Muscle of leg (tissue), 11 donors: ENCODE measurements around the gene SAP30. TPM values are rescaled to one million over a fixed set of nuclear protein-coding genes. Genes with fewer than 3 reads are reported as not detected.

Experiments used
- DNase-seq: peaks from one replicate; pipeline ENCODE4 v3.0.0; 2013
- H3K27ac ChIP-seq: one replicate; pipeline ENCODE4 v1.5.1; 2013; ENCODE audit warnings: mild to moderate bottlenecking, low read length, control low read depth
- H3K27me3 ChIP-seq: one replicate; pipeline ENCODE4 v1.6.1; 2013; ENCODE audit warnings: low read length; ENCODE audit not compliant: control insufficient read depth, insufficient read depth
- H3K36me3 ChIP-seq: one replicate; pipeline ENCODE4 v1.6.1; 2013; ENCODE audit warnings: low read length; ENCODE audit not compliant: control insufficient read depth, insufficient read depth
- H3K4me1 ChIP-seq: one replicate; pipeline ENCODE4 v1.6.1; 2013; ENCODE audit warnings: low read length; ENCODE audit not compliant: control insufficient read depth, insufficient read depth
- H3K4me3 ChIP-seq: one replicate; pipeline ENCODE4 v1.5.1; 2013; ENCODE audit warnings: low read length, control low read depth
- H3K9me3 ChIP-seq: replicated peaks from 2 replicates; pipeline ENCODE4 v1.6.1; 2013; ENCODE audit warnings: low read depth, low read length; ENCODE audit not compliant: control insufficient read depth
- WGBS: methylation state at CpG from one replicate; pipeline ENCODE4 v1.1.5; 2013; ENCODE audit warnings: missing lambda C conversion rate; ENCODE audit not compliant: insufficient coverage; 5-methylcytosine and 5-hydroxymethylcytosine counted together
- polyA plus RNA-seq, 8 donors: library from polyadenylated mRNA; unstranded; fragments of 120-200 nt; gene quantifications; one replicate each; pipeline versions ENCODE4 v1.2.1 to v1.2.3, GENCODE V29; 2013; ENCODE audit warnings: inconsistent platforms in 1 of 8, low replicate concordance in 1 of 8; ENCODE audit not compliant: insufficient read length in 8 of 8, insufficient read depth in 1 of 8
- total RNA-seq: library from RNA; stranded (reverse); fragments of 120-200 nt; gene quantifications from one replicate; pipeline ENCODE4 v1.2.4, GENCODE V29; 2013

SAP30 gene
- total and polyA plus RNA-seq, 9 donors: 8.7 to 13.0 (median 12.1) TPM

DNA sequence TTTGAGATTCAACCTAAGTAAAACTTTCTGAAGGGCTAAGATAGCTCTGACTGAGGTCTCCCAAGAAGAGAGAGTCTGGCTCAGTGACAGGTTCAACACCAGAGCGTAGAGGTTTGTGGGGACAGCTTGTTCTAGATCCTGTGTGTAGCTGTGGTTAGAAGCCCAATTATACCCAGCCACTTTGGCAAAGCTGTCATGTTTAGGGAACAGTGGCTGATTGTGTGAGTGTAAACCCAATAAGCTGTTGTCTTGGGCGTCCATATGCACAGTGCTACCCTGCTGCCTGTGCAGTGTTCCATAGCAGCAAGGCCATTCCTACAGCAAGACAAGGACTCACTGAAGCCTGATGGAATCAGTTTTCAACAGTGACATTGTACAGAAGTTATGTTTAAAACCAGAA, 39.3 kb downstream of the SAP30 start:
- Histone ChIP-seq H3K4me1 (no peaks in the 10 kb centered on the region), H3K36me3 (no peaks in the 10 kb centered on the region), H3K27me3 (no peaks in the 10 kb centered on the region), H3K9me3 (no peaks in the 10 kb centered on the region), H3K27ac (no peak overlapping the region), H3K4me3 (no peak overlapping the region)
- no peak for DNase-seq
- 50% methylated on average over 2 of the region's 2 CpGs for WGBS

DNA sequence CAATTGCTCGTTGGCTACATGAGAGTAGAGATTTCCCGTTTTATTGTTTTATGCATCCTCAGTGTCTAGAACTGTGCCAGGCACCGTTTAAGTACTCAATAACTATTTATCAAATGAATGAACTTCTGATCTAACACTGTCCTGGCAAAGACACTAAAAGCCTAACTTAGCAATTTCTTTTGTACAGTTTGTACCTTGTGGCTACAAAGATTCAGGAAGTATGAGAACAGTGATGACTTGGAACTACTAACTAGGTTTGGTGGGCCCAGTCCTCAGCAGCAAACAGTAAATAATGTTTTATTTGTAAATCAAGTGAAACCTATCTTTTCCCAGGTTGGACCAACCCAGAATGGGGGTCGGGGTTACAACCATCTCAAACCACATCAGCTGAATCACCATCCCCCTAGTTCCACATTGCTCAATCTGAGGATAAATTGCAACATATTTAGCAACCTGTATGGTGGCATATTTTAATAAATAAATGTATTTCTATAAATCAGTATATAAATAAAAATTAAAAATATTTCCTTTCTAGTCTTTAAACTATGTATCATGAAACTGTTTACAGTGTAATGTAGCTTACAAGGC, 40.4 kb downstream of the SAP30 start:
- Histone ChIP-seq H3K27ac (no peak overlapping the region), H3K4me1 (no peaks in the 10 kb centered on the region)
- no CpG with 5 or more reads among the region's 4 CpGs for WGBS

DNA sequence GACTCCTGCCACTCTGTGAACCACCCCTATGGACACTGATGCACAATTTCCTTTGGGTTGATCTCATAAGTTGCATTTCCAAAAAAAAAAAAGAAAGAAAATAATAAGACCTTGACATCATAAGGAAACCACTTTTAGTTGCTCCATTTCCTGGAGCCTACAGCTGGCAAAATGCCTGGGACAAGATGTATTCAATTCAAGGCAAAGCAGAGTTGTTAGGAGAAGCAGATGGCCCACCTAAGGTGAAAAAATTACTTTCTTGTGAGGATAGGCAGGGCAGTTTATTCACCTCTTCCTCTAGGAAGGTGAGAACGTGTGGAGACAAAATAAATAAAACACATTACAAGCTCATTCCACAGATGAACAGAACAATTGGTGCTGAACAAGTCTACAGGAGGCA, 42.3 kb downstream of the SAP30 start:
- no peaks in the 10 kb centered on the region for H3K27me3 ChIP-seq
- no peak for DNase-seq
- H3K27ac ChIP-seq: no peak overlapping the region
- no CpG with 5 or more reads among the region's 1 CpG for WGBS
- H3K4me1 ChIP-seq: no peaks in the 10 kb centered on the region
- H3K4me3 ChIP-seq: no peak overlapping the region
- no peaks in the 10 kb centered on the region for H3K36me3 ChIP-seq
- H3K9me3 ChIP-seq: no peaks in the 10 kb centered on the region

More for the DNA sequence above, 40.4 kb downstream of the SAP30 start:
- Histone ChIP-seq H3K4me3 (no peak overlapping the region), H3K27me3 (no peaks in the 10 kb centered on the region), H3K36me3 (no peaks in the 10 kb centered on the region), H3K9me3 (no peaks in the 10 kb centered on the region)
- no peak for DNase-seq

DNA sequence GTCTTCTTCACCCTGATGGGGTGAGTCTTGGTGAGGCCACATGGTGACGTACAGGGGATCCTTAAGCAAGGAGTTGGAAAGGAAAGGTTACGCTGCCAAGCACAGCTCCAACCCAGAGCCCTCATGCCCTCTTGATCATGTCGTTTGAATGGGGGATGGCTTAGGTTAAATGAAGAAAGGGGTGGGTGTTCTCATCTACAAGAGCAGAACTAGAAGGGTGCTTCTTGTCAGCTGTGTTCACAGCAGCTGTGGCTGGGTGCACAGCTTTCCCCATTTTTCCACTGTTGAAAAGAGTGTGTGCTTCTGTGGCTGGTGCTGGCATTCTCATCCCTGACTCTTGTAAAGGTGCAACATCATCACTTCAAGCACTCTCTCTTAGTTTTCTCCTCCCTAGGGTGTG, 43.7 kb downstream of the SAP30 start:
- Histone ChIP-seq H3K36me3 (no peaks in the 10 kb centered on the region), H3K4me1 (no peaks in the 10 kb centered on the region), H3K27me3 (no peaks in the 10 kb centered on the region), H3K27ac (no peak overlapping the region), H3K9me3 (no peaks in the 10 kb centered on the region), H3K4me3 (no peak overlapping the region)
- DNase-seq: no peak
- WGBS: 80% methylated on average over 2 of the region's 3 CpGs

DNA sequence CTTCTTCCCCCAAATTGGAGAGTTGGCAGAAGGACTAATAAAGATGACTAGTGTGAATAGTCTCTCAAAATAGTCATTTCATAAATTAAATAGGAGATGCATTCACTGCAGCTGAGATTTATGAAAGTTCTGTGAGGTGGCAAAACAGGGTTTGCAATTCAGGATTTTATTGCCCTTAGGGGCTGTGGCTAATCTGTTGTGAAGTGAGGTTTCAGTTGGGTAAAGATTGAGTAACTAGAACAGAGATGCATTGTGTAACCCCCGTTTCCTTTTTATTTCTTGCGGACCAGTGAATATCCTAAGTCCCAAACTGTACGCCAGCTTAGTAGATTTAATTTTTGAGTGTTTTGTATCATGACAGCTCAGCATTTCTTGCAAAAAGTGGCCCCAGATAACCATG, 44.3 kb downstream of the SAP30 start:
- Histone ChIP-seq H3K36me3 (no peaks in the 10 kb centered on the region), H3K4me3 (no peak overlapping the region), H3K4me1 (no peaks in the 10 kb centered on the region), H3K27ac (no peak overlapping the region), H3K9me3 (no peaks in the 10 kb centered on the region), H3K27me3 (no peaks in the 10 kb centered on the region)
- DNase-seq: no peak
- 61% methylated on average over 2 of the region's 3 CpGs for WGBS

DNA sequence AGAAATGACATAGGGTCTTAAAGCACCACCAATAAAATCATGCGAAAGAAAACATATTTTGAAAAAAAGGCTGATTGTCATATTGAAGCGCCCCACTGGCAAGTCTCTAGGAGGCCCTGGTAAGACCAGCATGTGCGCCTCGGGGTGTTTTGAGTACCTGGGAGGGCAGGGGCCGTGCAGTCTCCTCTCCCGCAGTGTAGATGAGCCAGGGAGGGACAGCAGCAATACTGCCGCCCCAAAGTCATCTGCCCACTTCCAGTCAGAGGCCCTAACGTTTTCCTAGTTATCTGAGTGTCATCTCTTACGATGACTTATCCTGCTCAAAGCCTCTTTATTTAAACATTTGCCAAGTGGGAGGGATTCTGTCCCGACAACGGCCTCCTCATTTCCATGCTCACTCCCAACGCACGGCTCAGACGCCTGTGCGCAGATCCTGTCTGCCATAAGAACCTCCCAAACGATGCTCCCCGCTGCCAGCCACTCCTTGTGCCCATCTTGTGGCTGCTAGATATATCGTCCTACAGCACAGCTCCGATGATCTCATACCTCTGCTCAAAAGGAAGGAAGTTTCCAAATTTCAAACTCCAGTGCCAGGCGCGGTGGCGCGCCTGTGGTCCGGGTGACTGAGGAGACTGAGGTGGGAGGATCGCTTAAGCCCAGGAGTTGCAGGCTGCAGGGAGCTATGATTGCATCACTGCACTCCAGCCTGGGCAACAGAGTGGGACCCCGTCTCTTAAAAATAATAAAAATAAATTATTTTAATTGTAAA, 45.3 kb downstream of the SAP30 start:
- H3K9me3 ChIP-seq: no peaks in the 10 kb centered on the region
- no peaks in the 10 kb centered on the region for H3K36me3 ChIP-seq
- no peak overlapping the region for H3K4me3 ChIP-seq
- H3K27me3 ChIP-seq: no peaks in the 10 kb centered on the region
- no peak overlapping the region for H3K27ac ChIP-seq
- 91% methylated on average over 17 of the region's 26 CpGs for WGBS
- no peaks in the 10 kb centered on the region for H3K4me1 ChIP-seq
- DNase-seq: no peak

DNA sequence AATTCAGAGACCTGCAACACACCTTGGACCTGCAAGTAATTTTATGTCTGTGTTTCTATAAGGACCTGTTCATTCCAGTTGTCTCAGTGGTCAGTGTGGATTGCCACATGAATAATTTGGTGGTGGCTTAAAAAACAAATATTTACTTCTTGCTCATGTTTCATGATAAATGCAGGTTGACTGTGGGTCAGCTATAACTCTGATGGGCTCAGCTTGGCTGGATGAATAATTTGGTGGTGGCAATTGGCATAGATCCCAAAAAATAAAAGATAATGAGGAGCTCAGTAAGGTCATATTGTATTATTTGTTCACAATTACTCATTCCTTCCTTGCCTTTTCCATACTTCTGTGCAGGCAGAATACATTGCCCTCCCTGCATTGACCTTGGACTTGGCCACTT, 47.1 kb downstream of the SAP30 start:
- DNase-seq: no peak
- H3K9me3 ChIP-seq: no peaks in the 10 kb centered on the region
- H3K4me3 ChIP-seq: no peak overlapping the region
- H3K4me1 ChIP-seq: no peaks in the 10 kb centered on the region
- H3K27ac ChIP-seq: no peak overlapping the region
- H3K36me3 ChIP-seq: no peaks in the 10 kb centered on the region
- H3K27me3 ChIP-seq: no peaks in the 10 kb centered on the region

DNA sequence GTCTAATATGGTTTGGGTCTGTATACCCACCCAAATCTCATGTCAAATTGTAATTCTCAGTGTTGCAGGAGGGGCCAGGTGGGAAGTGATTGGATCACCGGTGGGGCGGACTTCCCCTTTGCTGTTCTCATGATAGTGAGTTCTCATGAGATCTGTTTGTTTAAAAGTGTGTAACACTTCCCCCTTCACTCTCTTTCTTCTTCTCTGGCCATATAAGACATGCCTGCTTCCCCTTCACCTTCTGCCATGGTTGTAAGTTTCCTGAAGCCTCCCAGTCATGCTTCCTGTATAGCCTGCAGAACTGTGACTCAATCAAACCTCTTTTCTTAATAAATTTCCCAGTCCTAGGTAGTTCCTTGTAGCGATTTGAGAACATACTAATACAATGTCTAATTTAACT, 47.9 kb downstream of the SAP30 start:
- H3K27me3 ChIP-seq: no peaks in the 10 kb centered on the region
- no peaks in the 10 kb centered on the region for H3K36me3 ChIP-seq
- no peaks in the 10 kb centered on the region for H3K9me3 ChIP-seq
- H3K27ac ChIP-seq: no peak overlapping the region
- no peak overlapping the region for H3K4me3 ChIP-seq
- no peaks in the 10 kb centered on the region for H3K4me1 ChIP-seq
- DNase-seq: no peak
- whole genome bisulfite sequencing: no CpG with 5 or more reads among the region's 3 CpGs

DNA sequence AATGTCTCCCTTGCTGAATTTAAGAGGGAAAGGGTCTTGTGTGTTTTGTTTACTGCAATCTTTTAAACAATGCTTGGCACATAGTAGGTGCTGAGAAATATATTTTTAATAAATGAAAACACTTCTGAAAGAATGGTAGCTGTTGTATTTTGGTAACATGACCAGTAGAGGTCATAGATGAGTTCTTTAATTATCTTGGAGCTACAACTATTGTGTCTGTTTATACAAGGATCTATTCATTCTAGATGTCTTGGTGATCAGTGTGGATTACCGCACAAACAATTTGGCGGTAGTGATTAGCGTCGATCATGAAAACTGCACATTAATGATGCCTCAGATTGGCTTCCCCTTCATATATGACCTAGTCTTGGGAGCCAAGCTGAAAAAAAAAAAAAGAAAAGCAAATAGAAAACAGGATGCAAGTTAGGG, 49.6 kb downstream of the SAP30 start:
- DNase-seq: no peak
- H3K36me3 ChIP-seq: no peaks in the 10 kb centered on the region
- no peak overlapping the region for H3K27ac ChIP-seq
- no peaks in the 10 kb centered on the region for H3K9me3 ChIP-seq
- H3K4me1 ChIP-seq: no peaks in the 10 kb centered on the region
- WGBS: no CpG with 5 or more reads among the region's 4 CpGs
- no peak overlapping the region for H3K4me3 ChIP-seq
- no peaks in the 10 kb centered on the region for H3K27me3 ChIP-seq

DNA sequence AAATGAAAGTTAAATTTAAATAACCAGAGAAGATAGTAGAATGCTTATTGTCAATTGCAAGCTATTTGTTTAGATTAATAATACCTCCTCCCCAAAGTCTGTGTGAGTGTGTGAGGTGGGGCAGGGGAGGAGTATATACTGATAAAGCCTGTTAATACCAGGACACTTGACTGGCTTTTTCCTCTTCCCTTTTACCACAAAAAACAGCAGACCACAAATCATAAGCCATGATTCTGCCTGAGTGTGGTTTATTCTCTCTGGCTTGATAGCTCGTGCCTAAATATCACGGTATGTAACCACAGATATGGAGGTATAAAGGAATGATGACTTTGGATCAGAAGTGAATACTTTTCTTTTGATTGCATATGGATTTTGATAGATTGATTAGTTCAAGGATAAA, 50.0 kb downstream of the SAP30 start:
- WGBS: no CpG with 5 or more reads among the region's 2 CpGs
- H3K4me3 ChIP-seq: no peak overlapping the region

More for the DNA sequence above, 50.0 kb downstream of the SAP30 start:
- no peak for DNase-seq
- H3K27ac ChIP-seq: no peak overlapping the region
- H3K27me3 ChIP-seq: no peaks in the 10 kb centered on the region
- H3K36me3 ChIP-seq: no peaks in the 10 kb centered on the region
- no peaks in the 10 kb centered on the region for H3K9me3 ChIP-seq
- no peaks in the 10 kb centered on the region for H3K4me1 ChIP-seq
